Neural cell (in vitro differentiated cells): ENCODE results near the gene CCSAP.

ENCODE experiments used
- CTCF ChIP-seq: fragments of 450-650 bp; IDR thresholded peaks from 2 replicates; pipeline ENCODE4 v1.5.1; 2014; ENCODE audit warnings: antibody characterized with exemption, mild to moderate bottlenecking, moderate library complexity; ENCODE audit not compliant: poor library complexity, severe bottlenecking
- EP300 ChIP-seq: fragments of 450-650 bp; conservative IDR thresholded peaks from 2 replicates; pipeline ENCODE4 v1.6.1; 2014; ENCODE audit warnings: antibody characterized with exemption, mild to moderate bottlenecking, moderate library complexity; ENCODE audit not compliant: poor library complexity, severe bottlenecking
- TAF1 ChIP-seq: IDR thresholded peaks from 2 replicates; pipeline ENCODE4 v1.6.1; 2012; ENCODE audit warnings: low read depth

GRCh38 chr1:229285440-229285839 lies 57.4 kb downstream of the CCSAP start:
- no peak for TF ChIP-seq CTCF
- no peak for TF ChIP-seq EP300
- TF ChIP-seq TAF1 = no peak
